ENCODE measurements around the gene DCLK1.

DCLK1 gene

GRCh38 chr13:35856084-35856483, 275.1 kb downstream of the DCLK1 start:
- DNase-seq, result no peak

GRCh38 chr13:35855531-35856019, 275.6 kb downstream of the DCLK1 start:
- no peak for DNase-seq

GRCh38 chr13:35854286-35854685, 276.9 kb downstream of the DCLK1 start:
- DNase-seq, result no peak

GRCh38 chr13:35851881-35852280, 279.3 kb downstream of the DCLK1 start:
- DNase-seq, result no peak

- no peak for DNase-seq
Measured at GRCh38 chr13:35851356-35851755, 279.8 kb downstream of the DCLK1 start.

GRCh38 chr13:35850569-35850968, 280.6 kb downstream of the DCLK1 start:
- DNase-seq, result no peak

GRCh38 chr13:35849256-35849644, 281.9 kb downstream of the DCLK1 start:
- DNase-seq, result no peak

GRCh38 chr13:35848336-35849255, 282.6 kb downstream of the DCLK1 start:
- DNase-seq, result no peak

GRCh38 chr13:35843272-35843671, 287.9 kb downstream of the DCLK1 start:
- DNase-seq, result no peak

GRCh38 chr13:35841060-35841521, 290.1 kb downstream of the DCLK1 start:
- no peak for DNase-seq

- DNase-seq, result no peak
Measured at GRCh38 chr13:35839806-35840205, 291.4 kb downstream of the DCLK1 start.

GRCh38 chr13:35838356-35838755, 292.8 kb downstream of the DCLK1 start:
- no peak for DNase-seq

- DNase-seq, result no peak
Measured at GRCh38 chr13:35836446-35836845, 294.7 kb downstream of the DCLK1 start.

GRCh38 chr13:35835989-35836388, 295.2 kb downstream of the DCLK1 start:
- no peak for DNase-seq

- no peak for DNase-seq
Measured at GRCh38 chr13:35833608-35834275, 297.4 kb downstream of the DCLK1 start.

- DNase-seq, result no peak
Measured at GRCh38 chr13:35833031-35833430, 298.2 kb downstream of the DCLK1 start.

GRCh38 chr13:35832551-35832950, 298.6 kb downstream of the DCLK1 start:
- DNase-seq, result no peak

GRCh38 chr13:35830850-35831450, 300.2 kb downstream of the DCLK1 start:
- no peak for DNase-seq

- DNase-seq, result no peak
Measured at GRCh38 chr13:35826626-35827254, 304.4 kb downstream of the DCLK1 start.

- no peak for DNase-seq
Measured at GRCh38 chr13:35824825-35825224, 306.4 kb downstream of the DCLK1 start.

GRCh38 chr13:35824395-35824794, 306.8 kb downstream of the DCLK1 start:
- no peak for DNase-seq

GRCh38 chr13:35822666-35823065, 308.5 kb downstream of the DCLK1 start:
- no peak for DNase-seq

- no peak for DNase-seq
Measured at GRCh38 chr13:35818633-35819067, 312.5 kb downstream of the DCLK1 start.

Measured in CD4-positive, alpha-beta T cell treated with Interleukin-12 subunit alpha and Interleukin-12 subunit beta, for 1 hour (primary cell).